GM19025 (cell line): Measurements from ENCODE around the gene RGS19.

ENCODE experiments used
- ATAC-seq: cut with Tn5 transposase; IDR thresholded peaks from one replicate; pipeline ENCODE4 v1.9.1; 2021; ENCODE audit warnings: mild to moderate bottlenecking, low read depth, moderate library complexity; ENCODE audit not compliant: unreplicated experiment

RGS19 gene

GRCh38 chr20:64050261-64051032 lies 28.9 kb downstream of the RGS19 start:
- no peak for ATAC-seq

- ATAC-seq: no peak
Measured at GRCh38 chr20:64049878-64050260, 29.4 kb downstream of the RGS19 start.

GRCh38 chr20:64049060-64049877 lies 30.0 kb downstream of the RGS19 start, which contains the start of gene SOX18:
TSS of gene SOX18 (minus strand) at chr20:64049639. CDS start at chr20:64049516, 123 bp downstream.
- ATAC-seq: no peak

DNA sequence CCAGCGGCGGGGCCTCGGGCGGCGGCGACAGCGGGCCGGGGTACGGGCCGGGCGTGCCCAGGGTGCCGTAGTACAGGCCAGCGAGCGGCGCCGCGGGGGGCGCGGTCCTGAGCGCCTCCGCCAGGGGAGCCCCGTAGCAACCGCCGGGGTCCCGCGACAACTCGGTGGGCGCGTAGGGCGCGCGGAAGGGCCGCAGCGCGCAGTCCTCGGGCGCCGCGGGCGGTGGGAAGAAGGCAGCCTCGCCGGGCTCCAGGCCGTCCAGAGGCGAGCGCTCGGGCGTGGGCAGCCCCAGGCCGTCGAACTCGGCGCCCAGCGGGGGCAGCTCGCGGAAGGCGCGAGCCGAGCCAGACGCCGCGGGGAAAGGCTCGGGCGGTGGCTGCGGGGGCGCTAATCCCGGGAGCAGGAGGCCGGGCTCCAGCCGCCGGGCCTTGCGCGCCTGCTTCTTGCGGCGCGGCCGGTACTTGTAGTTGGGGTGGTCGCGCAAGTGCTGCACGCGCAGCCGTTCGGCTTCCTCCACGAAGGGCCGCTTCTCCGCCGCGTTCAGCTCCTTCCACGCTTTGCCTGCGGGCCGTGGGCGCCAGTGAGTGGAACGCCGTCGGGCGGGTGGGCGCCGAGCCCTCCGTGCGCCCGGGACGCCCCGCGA lies 30.8 kb downstream of the RGS19 start:
- ATAC-seq: no peak

GRCh38 chr20:64047968-64048401 lies 31.3 kb downstream of the RGS19 start:
- no peak for ATAC-seq

DNA sequence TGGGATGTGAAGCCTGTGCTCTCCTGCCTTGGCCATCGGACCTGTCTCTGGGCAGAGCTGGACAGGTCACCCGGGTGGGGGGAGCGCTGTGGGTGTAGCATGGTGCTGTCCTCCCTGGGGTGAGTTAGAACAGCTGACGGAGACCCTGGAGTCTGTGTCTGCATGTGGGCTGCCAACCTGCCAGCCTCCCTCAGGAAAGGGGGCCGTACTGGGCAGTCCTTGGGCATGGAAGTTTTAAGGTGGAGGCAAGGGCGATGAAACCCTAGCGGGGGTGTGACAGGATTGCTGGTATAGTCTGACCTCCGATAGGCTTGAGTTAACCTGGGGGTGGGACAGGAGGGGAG lies 32.3 kb downstream of the RGS19 start:
- ATAC-seq: no peak

- no peak for ATAC-seq
Measured at GRCh38 chr20:64045346-64046011, 33.8 kb downstream of the RGS19 start.

DNA sequence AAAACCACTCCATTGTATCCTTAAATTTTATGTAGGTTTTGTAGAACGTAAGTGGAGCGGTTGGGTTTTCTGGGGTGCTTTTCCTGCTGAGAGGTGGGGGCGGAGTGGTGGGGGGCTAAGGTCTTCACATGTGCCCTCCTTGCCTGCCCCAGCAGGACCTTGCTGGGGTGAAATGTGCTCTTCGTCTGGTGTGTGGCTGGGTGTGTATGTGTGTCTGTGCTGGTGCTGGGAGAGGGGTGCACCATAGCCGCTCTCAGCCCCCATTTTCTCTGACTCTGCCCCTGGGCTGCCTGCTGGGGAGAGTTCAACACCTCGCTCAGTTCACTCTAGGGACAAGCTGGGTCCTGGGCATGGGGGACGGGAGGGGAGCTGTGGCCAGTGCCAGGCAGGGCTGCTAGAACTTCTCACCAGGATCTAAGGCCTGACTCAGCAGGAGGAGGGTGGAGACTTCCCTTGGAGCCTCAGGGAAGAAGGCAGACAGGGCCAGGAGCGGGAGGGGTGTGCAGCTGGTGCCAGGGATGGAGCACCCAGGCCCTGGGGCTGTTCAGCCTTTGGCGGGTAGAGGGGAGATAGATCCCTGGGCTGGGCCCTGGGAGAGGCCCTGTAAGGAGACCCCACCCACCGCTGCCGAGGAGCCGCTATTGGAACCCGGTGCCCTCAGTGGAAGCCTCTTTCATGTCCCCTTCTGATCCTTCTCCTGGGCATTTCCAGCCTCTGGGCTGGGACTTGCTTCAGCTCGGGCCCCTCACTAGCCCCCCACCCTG lies 34.7 kb downstream of the RGS19 start:
- no peak for ATAC-seq

GRCh38 chr20:64043768-64044167 lies 35.5 kb downstream of the RGS19 start:
- no peak for ATAC-seq

GRCh38 chr20:64042054-64042781 lies 37.1 kb downstream of the RGS19 start:
- ATAC-seq: no peak

GRCh38 chr20:64041781-64042053 lies 37.6 kb downstream of the RGS19 start:
- no peak for ATAC-seq

DNA sequence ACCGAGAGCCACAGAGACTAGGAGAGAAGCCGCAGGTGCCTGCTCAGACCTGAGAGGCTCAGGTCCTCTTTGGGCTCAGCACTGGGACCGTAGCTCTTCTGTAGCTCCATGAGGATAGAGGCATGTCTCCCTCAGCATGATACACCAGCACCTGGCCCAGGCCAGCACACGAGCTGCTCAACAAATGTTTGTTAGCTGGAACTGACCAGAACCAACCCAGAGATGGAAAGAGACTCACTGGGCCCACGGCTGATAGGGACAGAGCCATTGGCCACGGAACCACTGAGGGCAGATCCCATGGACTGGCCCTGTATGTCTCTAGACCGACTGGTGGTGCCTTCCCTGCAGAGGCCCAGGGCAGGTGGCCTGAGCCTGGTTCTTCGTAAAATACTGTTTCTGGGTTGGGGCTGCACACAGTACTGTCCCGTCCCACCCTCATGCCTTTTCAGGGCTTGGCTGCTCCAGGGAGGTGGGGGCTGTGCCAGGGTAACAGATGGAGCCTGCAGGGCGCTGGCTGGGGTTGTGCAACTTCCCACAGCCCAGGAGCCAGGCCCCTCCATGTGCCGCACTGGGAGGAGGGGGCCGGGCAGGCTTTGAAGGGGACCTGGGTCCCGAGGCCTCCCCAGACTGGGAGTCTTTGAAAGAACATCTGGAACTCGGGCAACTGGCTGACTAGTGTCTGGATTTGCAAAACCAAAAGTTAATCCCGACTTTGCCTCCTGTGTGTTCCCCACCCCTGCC lies 38.1 kb downstream of the RGS19 start:
- no peak for ATAC-seq

GRCh38 chr20:64040231-64041039 lies 38.9 kb downstream of the RGS19 start:
- no peak for ATAC-seq

DNA sequence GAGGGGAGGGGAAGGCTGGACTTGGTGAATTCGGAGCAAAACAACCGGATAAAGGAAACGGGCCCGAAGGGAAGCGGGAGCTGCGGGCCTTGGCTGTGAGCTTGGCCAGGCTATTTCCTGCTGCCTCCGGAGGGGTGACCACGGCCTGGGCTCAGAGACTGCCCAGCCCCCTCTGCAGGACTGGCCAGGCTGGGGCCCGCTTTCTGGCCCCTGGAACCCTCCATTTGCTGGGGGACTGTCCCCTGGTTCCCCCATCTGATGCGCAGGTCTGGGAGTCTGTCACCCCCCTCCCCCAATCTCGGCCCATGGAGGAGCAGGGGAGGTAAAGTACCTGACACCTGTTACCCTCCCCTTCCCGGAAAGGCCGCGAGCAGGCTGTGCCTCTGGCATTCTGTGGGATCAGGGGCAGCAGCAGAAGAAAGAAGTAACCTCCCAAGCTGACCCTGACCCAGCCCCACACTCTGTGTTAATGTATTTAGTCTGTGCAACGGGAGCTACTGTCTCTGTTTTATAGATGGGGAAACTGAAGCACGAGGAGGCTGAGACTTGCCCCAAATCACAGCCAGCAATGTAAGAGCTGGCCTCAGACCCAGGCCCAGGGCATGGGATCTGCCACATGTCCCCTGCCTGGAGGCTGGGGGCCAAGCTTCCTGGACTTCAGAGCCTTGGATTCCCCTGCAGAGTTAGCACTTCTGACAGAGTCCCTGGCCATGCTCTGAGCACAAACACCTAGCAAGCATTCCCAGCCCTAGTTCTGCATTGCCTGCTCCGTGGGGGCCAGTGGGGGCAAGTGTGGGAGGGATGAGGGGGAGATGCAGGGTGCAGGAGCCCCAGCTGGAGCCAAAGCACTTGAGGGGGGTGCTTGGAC lies 39.8 kb downstream of the RGS19 start:
- ATAC-seq: no peak

DNA sequence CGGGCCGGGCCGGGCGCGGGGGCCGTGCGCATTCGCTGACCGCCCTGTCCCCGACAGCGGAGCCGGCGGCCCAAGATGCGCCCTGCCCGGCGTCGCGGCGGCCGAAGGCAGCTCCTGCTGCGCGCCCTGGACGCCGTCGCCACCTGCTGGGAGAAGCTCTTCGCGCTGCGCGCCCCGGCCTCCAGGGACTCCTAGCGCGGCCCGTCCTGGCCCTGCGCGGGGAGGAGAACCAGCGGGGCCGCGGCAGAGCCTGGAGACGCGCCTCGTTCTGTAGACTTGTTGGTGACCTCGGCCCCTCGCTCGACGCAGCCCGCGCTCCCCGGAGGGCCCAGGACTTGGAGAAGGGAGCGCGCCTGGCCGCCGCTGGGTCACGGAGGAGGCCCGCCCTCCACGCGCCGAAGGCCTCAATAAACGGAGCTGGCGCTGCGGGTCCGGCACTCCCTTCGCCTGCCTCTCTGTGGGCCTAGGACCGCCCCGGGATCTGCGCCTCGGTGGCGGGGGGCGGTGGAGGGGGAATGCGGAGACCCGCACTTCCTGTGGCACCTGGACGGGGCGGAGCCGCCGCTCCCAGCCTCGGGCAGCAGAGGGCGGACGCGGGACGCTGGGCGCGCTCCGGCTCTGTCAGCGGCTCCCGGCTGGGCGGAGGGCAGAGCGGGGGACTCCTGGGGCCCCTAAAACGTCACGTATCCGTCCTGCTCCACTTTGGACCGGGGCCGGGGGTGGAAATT lies 40.6 kb downstream of the RGS19 start:
- peak; percentile 51 for ATAC-seq

GRCh38 chr20:64038224-64038564 lies 41.1 kb downstream of the RGS19 start:
- ATAC-seq: peak; percentile 39
